ENCODE data around the gene C3orf49.

Gene C3orf49

GRCh38 chr3:63892773-63893352 lies 73.8 kb downstream of the C3orf49 start:
- DNase-seq, result no peak

DNA sequence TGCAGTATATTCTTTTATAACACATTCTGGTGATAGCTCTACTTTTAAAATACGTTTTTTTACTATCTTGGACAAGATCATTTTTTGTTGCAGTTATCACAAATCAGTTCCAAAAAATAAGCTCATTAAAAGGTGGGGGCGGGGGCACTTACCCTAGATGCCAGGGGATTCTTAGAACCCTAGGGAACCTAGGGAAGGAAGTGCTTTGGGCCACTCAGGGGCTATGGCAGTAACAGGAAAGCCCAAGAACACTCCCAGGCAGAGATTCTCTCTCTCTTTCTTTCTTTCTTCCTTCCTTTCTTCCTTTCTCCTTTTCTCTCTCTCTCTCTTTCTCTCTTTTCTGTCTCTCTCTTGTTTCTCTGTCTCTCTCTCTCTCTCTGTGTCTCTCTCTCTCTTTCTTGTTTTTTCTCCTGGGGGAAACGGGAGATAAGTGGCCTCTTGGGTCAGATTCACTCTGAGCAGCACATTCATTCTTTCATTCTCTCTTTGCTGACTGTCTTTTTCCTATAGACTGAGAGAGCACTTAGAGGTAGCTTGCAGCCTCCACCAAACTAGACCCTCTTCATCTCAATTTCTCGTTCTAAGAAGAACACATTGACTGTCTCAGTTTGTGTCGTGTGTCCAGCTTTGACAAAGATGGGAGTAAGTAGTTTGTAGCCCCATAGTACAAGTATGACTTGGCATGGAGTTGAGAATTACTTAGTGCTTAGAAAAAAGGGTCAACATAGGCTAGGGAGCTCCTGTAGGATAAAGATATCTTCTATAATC lies 76.5 kb downstream of the C3orf49 start:
- peak; percentile 26 for DNase-seq

DNA sequence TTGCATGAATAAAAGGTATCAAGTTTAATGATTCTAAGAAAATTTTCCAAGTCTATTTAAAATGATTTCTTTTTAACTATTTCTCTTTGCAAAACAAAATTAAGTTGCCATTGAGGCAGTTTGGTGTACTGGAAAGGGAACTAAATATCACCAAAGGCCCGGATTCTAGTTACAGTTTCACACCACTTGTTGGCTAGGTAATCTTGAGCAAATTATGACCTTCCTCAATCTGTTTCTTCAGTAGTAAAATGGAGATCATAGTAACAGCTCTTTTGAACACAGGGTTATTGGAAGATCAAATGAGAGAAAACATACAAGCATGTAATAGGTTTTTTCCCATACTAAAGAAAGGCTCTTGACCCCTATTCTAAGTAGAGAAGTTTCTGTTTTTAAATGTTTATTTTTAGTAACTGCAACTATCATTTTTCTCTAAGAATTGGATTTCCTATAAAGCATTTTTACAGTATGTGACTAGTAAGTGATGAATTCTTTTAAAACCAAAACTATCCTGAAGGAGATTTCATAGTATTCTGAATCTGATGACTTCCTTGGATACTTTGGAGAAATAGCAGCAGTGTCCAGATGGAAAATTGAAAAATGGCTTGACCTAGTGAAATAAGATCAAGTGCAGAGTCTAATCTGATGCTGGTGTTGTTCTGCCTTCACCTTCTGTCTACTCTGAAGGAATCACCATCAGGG lies 77.4 kb downstream of the C3orf49 start:
- DNase-seq, result no peak
